Measurements from ENCODE around the gene CHRM3. TPM values are rescaled to one million over a fixed set of nuclear protein-coding genes. Genes with fewer than 3 reads are reported as not detected.

CHRM3 gene
- polyA plus RNA-seq, 3 donors = not detected

- H3K4me1 ChIP-seq (ENCODE audit: control insufficient read depth in 1 of 2, insufficient read depth in 2 of 2, low read length in 2 of 2) = peaks cover 19 to 26% of the 10 kb centered on the region in 2 donors
- Mint-ChIP-seq H3K27me3 (ENCODE audit: low read depth in 3 of 3) (peaks cover 50 to 60% (median 54%) of the 10 kb centered on the region in 3 donors), H3K4me3 (peak overlapping the region; percentile 89 to 100), H3K4me1 (peaks cover 29% of the 10 kb centered on the region), H3K27ac (no peak overlapping the region), H3K36me3 (peaks cover 3 to 13% of the 10 kb centered on the region in 2 donors), H3K9me3 (peaks cover 0 to 19% (median 7%) of the 10 kb centered on the region in 7 donors)
- no peaks in the 10 kb centered on the region for H3K36me3 ChIP-seq (replicated peaks in 1 of 2; ENCODE audit: control insufficient read depth in 1 of 2, insufficient read depth in 2 of 2, low read length in 2 of 2)
- no peak for DNase-seq
- H3K27me3 ChIP-seq (ENCODE audit: control insufficient read depth in 2 of 2, insufficient read depth in 2 of 2, low read length in 2 of 2) = peaks cover 38 to 53% of the 10 kb centered on the region in 2 donors
- WGBS (ENCODE audit: insufficient coverage) = under 1% methylated on average over 54 of the region's 55 CpGs
- TF ChIP-seq CTCF (IDR thresholded peaks at IDR 0.05) = no peak
- H2AFZ ChIP-seq (ENCODE audit: insufficient read depth, low read depth, low read length, poor library complexity, severe bottlenecking) = peak overlapping the region; percentile 71
- H4K20me1 ChIP-seq (ENCODE audit: insufficient read depth, low read length) = no peaks in the 10 kb centered on the region
- no peak overlapping the region for H3K27ac ChIP-seq (ENCODE audit: low read depth in 1 of 2, low read length in 2 of 2)
- intact Hi-C loops (cut with micrococcal nuclease) = no loop called here
- H3K4me3 ChIP-seq (replicated peaks in 1 of 3; ENCODE audit: low read depth in 2 of 3, low read length in 3 of 3) = peak overlapping the region in 2 of 3 experiments; percentile 25 to 74
- H3K4me2 ChIP-seq (replicated peaks; ENCODE audit: extremely low read depth, low read length, poor library complexity, severe bottlenecking) = peak overlapping the region; percentile 86
- peaks cover 0 to 11% of the 10 kb centered on the region in 2 donors for H3K9me3 ChIP-seq (replicated peaks in 1 of 2; ENCODE audit: control insufficient read depth in 1 of 2, insufficient read depth in 1 of 2, low read length in 2 of 2)
- no peak overlapping the region for H3K9ac ChIP-seq (ENCODE audit: insufficient read depth, low read length, poor library complexity, severe bottlenecking)
- H3K79me2 ChIP-seq (ENCODE audit: insufficient read depth, low read length) = no peaks in the 10 kb centered on the region
Measured at GRCh38 chr1:239387304-239388158, 1.2 kb downstream of the CHRM3 start.

DNA sequence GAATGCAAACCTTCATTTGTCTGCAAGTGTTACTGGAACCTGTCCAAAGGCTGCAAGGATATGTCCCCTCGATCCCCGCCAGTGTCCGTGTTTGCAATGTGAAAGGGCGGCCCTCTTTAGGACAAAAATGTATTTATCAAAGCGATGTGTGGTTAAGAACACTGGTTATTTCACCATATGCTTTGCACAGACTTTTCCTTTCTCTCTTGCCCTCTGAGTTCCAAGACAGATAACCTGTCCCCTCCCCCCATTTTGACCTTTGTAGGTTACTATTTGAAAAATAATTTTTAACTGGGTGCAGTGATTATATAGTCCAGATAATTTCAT is 1.8 kb downstream of the CHRM3 start:
- Histone ChIP-seq H3K4me3 (replicated peaks in 1 of 3; ENCODE audit: low read depth in 2 of 3, low read length in 3 of 3) (peak overlapping the region in 1 of 3 experiments; percentile 74), H3K4me1 (ENCODE audit: control insufficient read depth in 1 of 2, insufficient read depth in 2 of 2, low read length in 2 of 2) (peaks cover 19 to 26% of the 10 kb centered on the region in 2 donors), H3K4me2 (replicated peaks; ENCODE audit: extremely low read depth, low read length, poor library complexity, severe bottlenecking) (peak overlapping the region; percentile 86), H3K79me2 (ENCODE audit: insufficient read depth, low read length) (no peaks in the 10 kb centered on the region), H3K9ac (ENCODE audit: insufficient read depth, low read length, poor library complexity, severe bottlenecking) (no peak overlapping the region), H3K36me3 (replicated peaks in 1 of 2; ENCODE audit: control insufficient read depth in 1 of 2, insufficient read depth in 2 of 2, low read length in 2 of 2) (no peaks in the 10 kb centered on the region), H3K27me3 (ENCODE audit: control insufficient read depth in 2 of 2, insufficient read depth in 2 of 2, low read length in 2 of 2) (peaks cover 38 to 53% of the 10 kb centered on the region in 2 donors), H4K20me1 (ENCODE audit: insufficient read depth, low read length) (no peaks in the 10 kb centered on the region), H3K9me3 (replicated peaks in 1 of 2; ENCODE audit: control insufficient read depth in 1 of 2, insufficient read depth in 1 of 2, low read length in 2 of 2) (peaks cover 0 to 11% of the 10 kb centered on the region in 2 donors), H2AFZ (ENCODE audit: insufficient read depth, low read depth, low read length, poor library complexity, severe bottlenecking) (peak overlapping the region; percentile 71), H3K27ac (ENCODE audit: low read depth in 1 of 2, low read length in 2 of 2) (no peak overlapping the region)
- H3K4me1 Mint-ChIP-seq = peaks cover 29% of the 10 kb centered on the region
- no peak for DNase-seq
- peaks cover 3 to 13% of the 10 kb centered on the region in 2 donors for H3K36me3 Mint-ChIP-seq
- TF ChIP-seq CTCF (IDR thresholded peaks at IDR 0.05) = no peak
- WGBS (ENCODE audit: insufficient coverage) = no CpG with 5 or more reads among the region's 5 CpGs
- no peak overlapping the region for H3K27ac Mint-ChIP-seq
- intact Hi-C loops (cut with micrococcal nuclease) = no loop called here
- peaks cover 50 to 57% (median 53%) of the 10 kb centered on the region in 3 donors for H3K27me3 Mint-ChIP-seq (ENCODE audit: low read depth in 3 of 3)
- H3K4me3 Mint-ChIP-seq = peak overlapping the region in 1 of 2 donors; percentile 100
- H3K9me3 Mint-ChIP-seq = peaks cover 0 to 19% (median 7%) of the 10 kb centered on the region in 7 donors

All from CD14-positive monocyte (primary cell).